Globus pallidus (tissue), 1 donor: ENCODE measurements around the gene CDH24.
A peak's percentile ranks its signal among the peaks of the same experiment; 100 is the strongest.

Experiments used
- DNase-seq: peaks from one replicate; pipeline ENCODE4 v3.0.0-alpha.2; 2015; ENCODE audit warnings: low spot score

Gene CDH24

DNA sequence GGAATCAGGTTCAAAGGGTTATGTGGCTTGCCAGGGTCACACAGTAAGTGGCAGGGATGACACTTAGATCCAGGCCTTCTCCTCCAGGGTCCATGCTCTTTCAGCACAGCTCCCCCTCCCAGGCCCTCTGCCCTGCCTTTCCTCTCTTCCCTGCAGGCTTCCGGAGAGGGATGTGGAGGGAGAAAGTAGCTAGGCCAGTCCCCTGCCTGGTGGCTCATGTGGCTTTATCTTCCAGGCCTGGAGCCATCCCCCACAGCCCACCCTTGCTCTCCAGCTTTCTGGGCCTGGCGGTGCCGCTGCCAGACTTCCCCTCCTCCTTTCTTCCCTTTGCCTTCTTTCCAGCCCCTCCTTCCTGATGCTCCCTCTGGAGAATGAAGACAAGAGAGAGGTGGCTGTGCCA, 13.6 kb downstream of the CDH24 start:
- DNase-seq: no peak

DNA sequence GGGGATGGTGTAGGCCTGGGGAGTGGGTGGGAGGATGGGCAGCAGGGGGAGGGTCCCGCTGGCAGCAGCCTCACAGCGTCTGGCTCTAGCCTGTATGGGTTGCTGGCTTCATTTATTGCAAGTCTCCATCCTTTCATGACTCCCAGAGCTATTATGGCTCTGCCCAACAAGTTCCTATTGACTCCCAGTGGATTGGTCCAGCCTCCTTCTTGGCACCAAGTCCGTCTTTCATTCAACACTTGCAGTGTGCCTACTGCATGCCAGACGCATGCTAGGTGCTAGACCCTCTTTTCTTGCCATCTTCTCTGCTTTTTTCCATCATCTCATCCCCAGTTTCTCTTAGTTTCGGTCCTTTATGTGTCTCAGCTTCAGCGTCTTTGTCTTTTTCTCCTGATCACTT, 14.2 kb downstream of the CDH24 start:
- DNase-seq: no peak

DNA sequence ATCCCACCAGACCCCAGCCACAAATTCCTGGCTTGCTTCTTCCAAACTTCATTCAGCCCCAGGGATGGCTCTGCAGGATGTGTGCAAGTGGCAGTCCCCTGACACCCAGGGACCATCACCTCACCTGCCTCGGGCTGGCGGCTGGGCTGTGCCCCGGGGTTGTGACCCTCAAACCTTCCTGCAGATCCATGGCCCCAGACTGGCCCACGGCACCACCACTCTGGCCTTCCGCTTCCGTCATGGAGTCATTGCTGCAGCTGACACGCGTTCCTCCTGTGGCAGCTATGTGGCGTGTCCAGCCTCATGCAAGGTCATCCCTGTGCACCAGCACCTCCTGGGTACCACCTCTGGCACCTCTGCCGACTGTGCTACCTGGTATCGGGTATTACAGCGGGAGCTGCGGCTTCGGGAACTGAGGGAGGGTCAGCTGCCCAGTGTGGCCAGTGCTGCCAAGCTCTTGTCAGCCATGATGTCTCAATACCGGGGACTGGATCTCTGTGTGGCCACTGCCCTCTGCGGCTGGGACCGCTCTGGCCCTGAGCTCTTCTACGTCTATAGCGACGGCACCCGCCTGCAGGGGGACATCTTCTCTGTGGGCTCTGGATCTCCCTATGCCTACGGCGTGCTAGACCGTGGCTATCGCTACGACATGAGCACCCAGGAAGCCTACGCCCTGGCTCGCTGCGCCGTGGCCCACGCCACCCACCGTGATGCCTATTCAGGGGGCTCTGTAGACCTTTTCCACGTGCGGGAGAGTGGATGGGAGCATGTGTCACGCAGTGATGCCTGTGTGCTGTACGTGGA, 15.0 kb downstream of the CDH24 start, which contains the start of gene PSMB11:
TSS of gene PSMB11 (plus strand) at position 51 of the 804 bp plus-strand sequence. CDS start at position 65, 14 bp downstream.
- no peak for DNase-seq

DNA sequence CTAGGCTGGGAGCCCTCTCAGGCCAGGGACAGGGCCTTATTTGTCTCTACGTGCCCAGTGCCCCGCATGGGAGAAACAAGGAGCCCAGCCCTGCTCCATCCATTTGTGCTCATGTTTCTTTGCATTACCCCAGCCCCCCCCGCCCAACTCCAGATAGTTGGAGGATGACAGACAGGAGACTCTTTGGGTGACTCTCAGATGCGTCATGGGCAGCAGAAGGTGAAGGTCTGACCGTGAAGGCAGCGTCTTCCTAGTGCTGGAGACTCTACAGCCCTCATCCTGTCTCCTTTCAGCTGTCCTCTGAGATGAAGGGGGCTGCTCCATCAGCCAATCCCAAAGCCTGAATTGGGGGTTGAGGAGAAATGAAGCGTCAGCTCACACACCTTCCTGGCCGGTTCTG, 15.6 kb downstream of the CDH24 start:
- no peak for DNase-seq

DNA sequence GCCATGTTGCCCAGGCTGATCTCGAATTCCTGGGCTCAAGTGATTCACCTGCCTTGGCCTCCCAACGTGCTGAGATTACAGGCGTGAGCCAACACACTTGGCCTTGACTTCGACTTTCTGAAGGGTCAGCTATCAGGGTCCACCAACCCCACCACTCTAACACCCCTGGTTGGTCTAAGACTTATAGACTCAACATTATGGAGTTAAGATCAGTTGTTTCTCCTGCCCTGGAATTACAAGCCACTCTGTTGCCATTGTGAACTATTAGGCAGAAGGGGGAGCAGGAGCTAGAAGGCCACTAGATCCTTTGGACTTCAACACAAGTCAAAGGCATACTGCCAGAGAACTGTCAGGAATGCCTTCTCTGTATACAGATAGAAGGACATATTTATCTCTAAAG, 17.2 kb downstream of the CDH24 start:
- no peak for DNase-seq

DNA sequence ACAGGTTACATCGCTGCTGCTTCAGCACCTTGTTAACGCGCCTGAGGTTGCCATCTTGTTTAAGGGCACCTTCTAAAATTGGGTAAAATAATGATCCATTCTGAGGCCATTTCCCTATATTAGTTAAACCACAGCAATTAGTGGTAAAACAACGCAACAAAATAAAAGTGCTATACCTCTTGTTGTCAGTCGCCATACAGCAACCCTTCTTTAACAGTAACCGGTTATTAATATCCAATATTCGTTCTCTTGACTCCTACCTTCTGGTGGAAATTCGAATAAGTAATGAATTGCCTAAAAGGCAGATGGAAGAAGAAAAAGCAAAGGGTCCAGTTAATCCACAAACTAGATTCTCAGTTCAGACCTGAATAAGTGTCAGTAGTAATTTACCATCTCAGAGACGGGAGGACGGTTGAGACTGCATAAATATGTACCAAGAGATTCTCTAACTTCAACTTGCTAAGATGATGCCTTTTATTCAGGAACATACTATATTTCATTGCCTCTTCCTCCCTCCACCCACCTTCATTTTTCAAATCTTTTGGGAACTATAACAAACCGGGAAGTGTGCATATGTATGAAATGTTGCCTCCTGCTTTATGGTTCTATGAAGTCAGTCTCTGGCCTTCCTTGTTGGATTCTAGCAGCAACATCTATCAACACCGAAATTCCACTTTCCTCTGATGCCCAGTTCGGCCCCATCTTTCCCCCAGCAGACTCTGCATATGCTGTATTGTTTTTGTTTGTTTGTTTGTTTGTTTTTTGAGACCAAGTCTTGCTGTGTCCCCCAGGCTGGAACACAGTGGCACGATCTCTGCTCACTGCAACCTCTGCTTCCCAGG, 21.8 kb downstream of the CDH24 start:
- DNase-seq: no peak

DNA sequence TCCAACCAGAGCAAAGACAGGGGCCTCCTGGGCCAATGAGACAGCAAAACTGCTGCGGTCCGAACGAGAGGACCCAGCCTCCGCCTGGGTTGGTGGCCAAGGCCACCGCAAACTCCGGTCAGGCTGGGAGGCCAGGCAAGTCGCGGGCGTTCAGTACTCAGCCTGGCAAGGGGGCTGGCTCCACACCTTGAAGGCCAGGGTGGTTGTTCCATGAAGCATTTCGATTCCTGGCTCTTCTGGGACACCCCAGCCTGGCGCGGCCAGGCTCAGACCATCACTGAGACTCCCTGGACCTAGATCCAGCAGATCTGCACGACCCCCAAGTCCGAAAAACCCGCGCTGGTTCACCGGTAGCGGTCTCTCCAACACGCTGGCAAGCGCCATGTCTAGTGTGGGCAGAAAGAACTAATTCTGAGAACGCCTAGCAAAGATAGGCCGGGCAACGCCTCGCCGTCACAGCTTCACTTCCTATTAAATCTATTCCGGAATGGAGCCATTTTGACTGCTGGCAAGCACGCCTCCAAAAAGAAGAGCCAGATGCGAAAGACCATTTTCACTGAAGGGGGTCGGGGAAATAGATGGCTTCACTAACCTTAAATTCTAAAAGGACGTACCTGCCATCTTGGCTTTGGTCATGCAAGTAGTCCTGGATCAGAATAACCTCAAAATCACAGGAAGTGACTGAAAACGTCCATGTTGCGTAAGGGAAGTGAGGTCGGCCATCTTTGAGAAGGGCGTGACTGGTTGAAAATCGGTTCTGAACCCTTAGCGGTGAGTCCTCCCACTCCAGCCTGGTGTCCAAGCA, 22.6 kb downstream of the CDH24 start, which contains the start of gene PSMB5:
TSS of gene PSMB5 (minus strand) at position 403 of the 805 bp plus-strand sequence. CDS start at position 384, 19 bp downstream.
- peak; percentile 95 for DNase-seq

DNA sequence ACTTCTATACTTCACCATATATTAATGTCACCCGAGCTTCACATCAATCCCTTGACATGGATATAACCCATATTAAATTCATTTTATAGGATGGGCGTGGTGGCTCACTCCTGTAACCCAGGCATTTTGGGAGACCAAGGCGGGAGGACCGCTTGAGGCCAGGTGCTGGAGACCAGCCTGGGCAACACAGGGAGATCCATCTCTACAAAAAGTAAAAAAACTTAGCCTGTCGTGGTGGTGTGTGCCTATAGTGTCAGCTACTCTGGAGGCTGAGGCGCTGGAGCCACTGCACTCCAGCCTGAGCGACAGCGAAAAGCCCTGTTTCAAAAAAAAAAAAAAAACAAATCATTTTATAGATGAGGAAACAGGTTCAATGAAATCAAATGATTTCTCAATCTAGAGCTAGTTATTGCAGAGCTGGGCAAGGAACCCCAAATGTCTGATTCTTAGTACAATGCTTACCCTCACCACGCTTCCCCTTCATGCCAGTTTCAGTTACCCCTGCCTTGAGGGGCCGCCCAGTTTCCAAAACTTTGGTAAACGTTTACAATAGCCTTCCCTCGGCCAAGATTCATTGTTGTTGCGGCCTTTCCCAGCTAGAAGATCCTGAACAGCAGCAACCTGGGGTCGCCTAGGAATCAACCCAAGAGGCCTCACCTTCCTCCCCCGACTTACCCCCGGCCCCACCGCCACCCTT, 23.4 kb downstream of the CDH24 start:
- no peak for DNase-seq

DNA sequence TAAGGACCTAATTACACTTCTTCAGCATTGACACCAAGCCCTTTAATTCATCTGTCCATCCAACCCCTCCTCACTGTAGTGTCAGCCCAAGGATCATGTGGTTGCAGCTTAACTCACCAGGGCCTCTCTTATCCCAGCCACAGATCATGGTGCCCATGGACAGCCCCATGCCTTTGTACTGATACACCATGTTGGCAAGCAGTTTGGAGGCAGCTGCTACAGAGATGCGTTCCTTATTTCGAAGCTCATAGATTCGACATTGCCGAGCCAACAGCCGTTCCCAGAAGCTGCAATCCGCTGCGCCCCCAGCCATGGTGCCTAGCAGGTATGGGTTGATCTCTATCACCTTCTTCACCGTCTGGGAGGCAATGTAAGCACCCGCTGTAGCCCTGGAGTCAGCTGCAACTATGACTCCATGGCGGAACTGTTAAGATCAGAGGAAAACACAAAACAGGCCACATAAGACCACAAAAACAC, 24.0 kb downstream of the CDH24 start:
- DNase-seq: no peak

DNA sequence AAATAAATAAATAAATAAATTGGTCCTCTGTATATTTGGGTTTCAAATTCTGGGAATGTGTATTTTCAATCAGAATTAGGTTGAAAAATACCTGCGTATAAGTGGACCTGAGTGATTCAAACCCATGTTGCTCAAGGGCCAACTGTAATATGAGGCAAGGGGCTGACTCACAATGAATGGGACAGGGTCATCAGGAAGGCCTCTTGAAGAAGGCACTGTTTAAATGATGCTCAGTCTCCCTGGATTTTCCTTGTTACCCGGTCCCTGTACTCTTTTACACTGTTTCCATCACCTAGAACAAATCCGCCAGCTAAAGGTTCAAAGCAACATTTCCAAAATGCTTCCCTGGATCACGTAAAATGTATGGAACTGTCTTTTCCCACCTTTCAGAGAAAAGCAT, 26.4 kb downstream of the CDH24 start:
- DNase-seq: no peak

DNA sequence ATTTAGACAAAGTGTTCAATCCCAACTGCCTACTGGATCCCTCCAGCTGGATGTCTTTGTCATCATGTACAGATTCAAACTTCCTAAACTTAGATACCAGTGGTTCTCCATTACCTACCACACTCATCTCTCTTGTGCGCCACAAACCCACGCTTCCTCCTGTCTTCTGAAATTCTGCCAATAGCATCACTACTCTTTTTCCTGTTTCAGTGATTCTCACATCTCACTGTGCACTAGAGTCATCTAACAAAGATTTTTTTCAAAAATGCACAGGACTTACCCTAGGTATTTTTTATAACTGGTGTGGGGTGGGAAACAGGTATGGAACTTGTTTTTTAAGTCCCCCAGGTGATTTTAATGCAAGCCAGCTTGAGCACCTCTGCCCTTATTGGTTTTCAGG, 28.5 kb downstream of the CDH24 start:
- no peak for DNase-seq

DNA sequence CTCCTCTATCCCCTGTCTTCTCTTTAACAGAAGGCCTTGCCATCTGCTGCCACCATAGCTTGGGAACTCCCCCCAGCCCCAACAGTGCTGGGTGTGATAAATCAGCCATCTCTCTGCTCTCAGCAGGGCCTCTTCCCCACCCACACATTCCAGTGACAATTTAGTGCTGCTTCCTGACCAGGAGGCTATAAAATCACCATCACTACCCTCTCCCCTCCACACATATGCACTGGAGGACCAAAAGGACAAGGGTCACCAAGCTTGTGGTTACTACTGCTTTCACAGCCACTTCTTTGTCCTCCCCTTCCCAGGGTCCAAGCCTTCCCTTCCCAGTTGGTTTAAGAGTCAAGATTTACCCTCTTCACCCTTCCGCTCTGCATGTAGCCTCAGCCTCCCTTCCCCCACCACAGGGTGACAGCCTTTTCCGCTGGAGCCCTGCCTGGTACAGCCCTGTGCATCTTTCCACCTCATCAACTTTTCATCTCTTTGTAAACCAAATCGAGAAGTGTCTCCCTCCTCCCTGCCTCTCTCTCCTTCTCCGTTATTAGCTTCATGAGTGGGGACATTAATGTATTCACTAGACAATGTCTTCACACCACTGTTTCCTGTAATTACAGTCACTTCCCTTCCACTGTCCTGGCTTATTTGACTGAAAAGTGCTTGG, 32.0 kb downstream of the CDH24 start:
- no peak for DNase-seq

DNA sequence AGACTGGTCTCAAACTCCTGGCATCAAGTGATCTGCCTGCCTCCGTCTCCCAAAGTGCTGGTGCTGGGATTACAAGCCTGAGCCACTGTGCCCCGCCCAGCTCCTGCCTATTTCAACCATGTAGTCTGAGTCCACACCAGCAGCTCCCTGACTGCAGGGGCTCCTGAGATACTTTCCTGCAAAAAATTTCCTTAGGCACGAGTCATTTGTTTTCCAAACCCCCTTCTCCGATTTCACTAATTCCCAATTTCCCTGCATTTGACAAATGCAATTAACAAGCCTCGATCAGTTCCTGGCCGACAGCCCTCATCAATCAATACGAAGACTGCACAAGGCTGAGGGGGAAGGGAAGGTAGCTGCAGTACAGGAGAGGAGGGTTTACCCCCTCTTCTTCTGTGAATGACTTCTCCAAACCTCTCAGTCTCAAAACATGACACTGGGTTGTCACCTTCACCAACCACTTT, 32.7 kb downstream of the CDH24 start:
- DNase-seq: no peak

DNA sequence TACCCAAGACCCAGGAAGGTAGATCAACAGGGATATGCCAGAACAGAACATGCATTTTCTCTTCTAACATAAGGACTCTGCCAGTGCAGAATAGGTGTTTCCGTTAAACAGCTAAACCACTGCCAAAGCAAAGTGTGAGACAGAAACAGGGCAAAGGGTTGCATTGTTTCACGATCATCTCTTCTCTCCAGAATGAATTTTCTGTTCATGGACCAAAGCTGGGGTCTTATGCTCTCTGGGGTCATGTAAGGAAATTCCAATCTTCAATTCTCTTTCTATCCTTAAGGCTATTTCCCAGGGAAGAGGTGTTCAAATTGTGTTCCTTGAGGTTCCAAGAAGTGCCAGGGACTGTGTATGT, 33.5 kb downstream of the CDH24 start:
- no peak for DNase-seq

DNA sequence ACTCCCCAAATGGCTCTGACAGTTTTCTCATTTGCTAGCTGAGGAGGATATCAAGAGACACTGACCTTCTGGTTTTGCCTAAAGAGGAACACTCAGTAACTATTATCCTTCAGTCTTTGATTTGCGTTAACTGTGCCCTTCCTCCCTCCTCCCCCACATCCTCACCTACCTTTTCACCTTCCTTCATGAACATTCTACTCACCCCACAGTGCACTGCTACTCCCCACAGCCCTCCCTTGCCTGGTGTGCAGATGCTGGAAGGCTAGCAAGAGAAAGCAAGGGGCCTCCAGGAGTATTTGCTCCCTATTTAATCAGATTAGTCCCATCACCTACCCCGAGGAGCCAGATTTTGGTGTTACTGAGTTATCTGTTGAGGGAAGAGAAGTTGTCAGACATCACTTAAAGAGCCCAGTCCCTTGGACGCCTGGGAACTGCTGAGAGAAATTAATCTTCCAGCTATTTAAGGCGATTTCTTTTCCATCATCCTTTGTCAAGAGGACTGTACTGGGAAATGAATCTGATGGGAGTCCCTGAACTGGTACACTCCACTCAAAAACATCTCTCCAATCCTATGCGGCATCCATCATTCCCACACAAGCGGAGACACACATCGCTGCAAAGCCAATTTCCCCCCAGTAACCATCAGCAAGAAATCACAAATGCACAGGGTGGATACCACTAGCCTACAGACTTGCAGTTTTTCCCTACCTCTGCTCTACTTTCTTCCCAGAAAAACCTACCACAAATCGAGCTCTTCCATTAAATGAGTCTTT, 34.1 kb downstream of the CDH24 start:
- no peak for DNase-seq

DNA sequence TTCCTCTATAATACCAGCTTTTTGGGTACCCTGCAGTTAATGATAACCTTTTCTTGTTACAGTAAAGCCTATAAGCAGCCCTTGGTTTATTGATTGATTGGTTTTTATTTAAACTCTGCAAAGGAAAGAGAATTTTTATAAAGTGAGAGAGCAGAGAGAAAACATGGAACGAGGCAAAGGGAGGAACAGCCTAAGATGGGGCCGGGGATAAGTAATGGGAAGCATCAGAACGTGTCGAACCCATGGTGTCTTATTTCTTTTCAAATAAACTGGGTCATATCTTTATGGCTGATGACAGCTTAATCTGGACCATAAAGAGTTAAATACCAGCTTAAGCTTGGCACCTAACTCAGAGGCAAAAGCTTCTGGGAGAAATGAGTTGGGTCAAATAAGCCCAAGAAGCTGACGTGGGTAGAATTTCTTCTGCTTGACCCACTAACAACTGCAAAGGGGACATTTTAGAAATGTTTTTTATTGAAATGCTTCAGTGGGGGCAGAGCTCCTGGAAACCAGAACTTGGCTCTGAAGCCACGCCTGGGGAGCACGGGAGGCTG, 35.4 kb downstream of the CDH24 start:
- no peak for DNase-seq

DNA sequence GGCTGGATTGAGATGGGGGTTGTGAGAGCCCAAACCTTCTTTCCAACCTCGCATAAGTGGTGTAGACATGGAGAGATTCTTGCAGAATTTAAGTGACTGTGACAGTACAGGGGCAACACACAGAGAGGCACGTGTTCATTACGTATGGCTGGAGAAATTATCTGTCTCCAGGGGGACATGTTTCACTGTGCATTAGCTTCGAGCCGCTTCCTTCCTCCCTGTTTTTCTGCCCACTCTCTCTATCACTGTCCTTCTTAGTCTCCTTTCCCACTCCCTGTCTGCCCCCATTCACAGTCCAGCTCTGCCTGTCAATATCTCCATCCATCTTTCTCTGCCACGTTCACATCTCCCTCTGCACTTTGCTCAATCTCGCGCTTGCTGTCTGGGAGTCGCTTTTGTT, 35.9 kb downstream of the CDH24 start:
- DNase-seq: no peak

DNA sequence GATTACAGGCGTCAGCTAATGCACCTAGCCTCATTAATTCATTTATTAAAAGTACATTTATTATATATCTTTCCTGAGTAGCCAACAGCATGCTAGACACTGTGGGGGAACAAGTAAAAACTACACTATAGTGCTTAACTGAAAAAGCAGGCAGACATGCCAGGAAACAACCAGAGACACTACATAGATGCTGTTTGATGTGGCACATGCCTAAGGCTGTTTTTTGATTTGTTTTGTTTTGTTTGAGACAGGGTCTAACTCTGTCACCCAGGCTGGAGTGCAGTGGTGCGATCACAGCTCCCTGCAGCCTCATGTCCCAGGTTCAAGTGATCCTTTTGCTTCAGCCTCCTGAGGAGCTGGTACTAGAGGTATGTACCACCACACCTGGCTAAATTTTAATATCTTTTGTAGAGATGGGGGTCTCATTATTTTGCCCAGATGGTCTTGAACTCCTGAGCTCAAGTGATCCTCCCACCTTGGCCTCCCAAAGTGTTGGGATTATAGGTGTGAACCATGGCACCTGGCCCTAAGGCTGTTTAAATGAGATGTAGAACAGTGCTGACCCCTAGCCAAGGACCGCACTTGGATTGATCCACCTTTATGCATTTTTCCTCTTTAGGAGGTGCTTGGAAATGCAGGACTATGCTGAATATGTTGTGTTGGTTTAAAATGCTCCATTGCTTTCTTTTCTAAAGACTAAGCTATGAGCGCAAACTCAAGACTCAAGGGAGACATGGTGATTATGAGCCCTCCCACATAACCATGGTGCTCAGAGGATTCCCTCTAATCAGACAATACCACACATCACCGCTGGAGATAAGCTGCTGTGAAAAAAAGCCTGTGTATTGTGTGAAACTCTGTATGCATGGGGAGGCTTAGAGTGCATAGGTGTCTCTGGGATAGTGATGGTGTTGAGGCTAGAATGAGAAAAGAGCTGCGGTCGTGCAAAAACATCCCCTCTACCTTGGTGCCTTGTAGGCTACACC, 36.9 kb downstream of the CDH24 start:
- no peak for DNase-seq

DNA sequence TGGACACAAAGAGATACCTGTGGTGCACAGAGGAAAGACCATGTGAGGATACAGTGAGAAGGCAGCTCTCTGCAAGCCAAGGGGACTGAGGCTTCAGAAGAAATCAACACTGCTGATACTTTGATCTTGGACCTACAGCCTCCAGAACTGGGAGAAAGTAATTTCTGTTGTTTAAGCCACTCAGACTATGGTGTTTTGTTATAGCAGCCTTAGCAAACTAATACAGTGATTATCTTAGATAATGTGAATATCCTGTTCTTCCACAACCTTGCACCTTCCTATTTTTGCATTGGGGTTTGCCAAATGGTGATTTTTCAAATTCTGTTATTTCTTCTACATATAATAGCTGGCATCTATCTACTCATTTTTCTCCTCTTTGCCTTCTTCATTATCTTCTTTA, 39.2 kb downstream of the CDH24 start:
- DNase-seq: no peak
